WERI-Rb-1 (cell line): ENCODE results near the gene SPSB1.

Experiments
- DNase-seq: peaks from one replicate; pipeline ENCODE4 v3.0.0-alpha.2; 2020
- H3K27ac ChIP-seq: fragments of 250-450 bp; sonication (Bioruptor Pico); 2 replicates; pipeline ENCODE4 v1.5.1; 2020; ENCODE audit warnings: mild to moderate bottlenecking, moderate library complexity
- H3K27me3 ChIP-seq: fragments of 250-450 bp; sonication (Bioruptor Pico); 2 replicates; pipeline ENCODE4 v1.5.1; 2021; ENCODE audit warnings: mild to moderate bottlenecking, low read depth, moderate library complexity; ENCODE audit not compliant: insufficient read depth, severe bottlenecking
- H3K36me3 ChIP-seq: fragments of 250-450 bp; sonication (Bioruptor Pico); 2 replicates; pipeline ENCODE4 v1.5.1; 2020; ENCODE audit warnings: mild to moderate bottlenecking, moderate library complexity
- H3K4me3 ChIP-seq: 2 replicates; pipeline ENCODE4 v1.5.1; 2011; ENCODE audit warnings: low read depth, mild to moderate bottlenecking, control low read depth, low read length
- H3K9me3 ChIP-seq: fragments of 250-450 bp; sonication (Bioruptor Pico); 2 replicates; pipeline ENCODE4 v1.5.1; 2021; ENCODE audit warnings: mild to moderate bottlenecking, moderate library complexity; ENCODE audit not compliant: severe bottlenecking
- TF ChIP-seq, protein P1 (sequence below): IDR thresholded peaks from 2 replicates; pipeline ENCODE4 v1.5.1; 2011; ENCODE audit warnings: low read depth, mild to moderate bottlenecking, control low read depth, inconsistent platforms, low read length

Gene SPSB1

DNA sequence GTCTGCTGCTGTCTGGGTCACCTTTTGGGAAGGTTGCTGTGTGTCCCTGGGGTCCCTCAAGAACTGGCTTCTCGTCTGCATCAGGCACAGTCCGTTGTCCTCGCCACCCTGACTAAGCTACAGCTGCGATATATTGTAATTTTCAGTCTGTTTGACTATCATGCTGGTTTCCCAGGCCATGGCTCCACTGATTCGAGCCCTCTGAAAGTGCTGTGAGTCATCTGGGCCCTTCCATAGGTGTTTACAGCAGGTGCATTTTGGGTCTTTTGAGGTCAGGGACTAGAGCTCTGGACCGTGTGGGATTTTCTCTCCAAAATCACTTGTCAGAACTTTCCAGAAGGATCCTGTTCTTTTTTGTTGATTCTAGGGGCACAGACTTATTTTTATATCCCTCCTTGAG lies 52.8 kb downstream of the SPSB1 start:
- H3K27ac ChIP-seq, result no peak overlapping the region

DNA sequence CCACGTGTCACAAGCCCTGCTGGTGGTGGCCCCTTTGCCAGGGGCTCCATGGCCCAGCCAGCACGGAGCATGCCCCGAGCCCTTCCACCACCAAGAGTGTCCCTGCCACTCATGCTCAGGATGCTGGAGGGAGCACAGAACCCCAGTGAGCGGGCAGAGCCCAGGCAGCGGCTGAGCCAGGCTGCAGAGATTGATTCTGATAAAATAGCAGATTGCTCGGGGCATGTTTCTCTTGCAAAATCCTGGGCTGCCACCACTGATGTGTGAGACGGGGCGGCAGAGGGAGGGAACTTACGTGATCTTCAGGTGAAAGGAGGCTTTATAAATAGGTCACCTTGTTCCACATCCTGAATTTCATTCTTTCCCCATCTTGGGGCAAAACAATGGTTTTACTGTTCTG lies 53.2 kb downstream of the SPSB1 start:
- DNase-seq, result no peak
- TF ChIP-seq, protein P1, sequence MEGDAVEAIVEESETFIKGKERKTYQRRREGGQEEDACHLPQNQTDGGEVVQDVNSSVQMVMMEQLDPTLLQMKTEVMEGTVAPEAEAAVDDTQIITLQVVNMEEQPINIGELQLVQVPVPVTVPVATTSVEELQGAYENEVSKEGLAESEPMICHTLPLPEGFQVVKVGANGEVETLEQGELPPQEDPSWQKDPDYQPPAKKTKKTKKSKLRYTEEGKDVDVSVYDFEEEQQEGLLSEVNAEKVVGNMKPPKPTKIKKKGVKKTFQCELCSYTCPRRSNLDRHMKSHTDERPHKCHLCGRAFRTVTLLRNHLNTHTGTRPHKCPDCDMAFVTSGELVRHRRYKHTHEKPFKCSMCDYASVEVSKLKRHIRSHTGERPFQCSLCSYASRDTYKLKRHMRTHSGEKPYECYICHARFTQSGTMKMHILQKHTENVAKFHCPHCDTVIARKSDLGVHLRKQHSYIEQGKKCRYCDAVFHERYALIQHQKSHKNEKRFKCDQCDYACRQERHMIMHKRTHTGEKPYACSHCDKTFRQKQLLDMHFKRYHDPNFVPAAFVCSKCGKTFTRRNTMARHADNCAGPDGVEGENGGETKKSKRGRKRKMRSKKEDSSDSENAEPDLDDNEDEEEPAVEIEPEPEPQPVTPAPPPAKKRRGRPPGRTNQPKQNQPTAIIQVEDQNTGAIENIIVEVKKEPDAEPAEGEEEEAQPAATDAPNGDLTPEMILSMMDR, result no peak
- Histone ChIP-seq H3K27me3 (no peaks in the 10 kb centered on the region), H3K4me3 (no peak overlapping the region), H3K9me3 (peaks cover 7% of the 10 kb centered on the region), H3K36me3 (peaks cover 11% of the 10 kb centered on the region), H3K27ac (no peak overlapping the region)

More for the DNA sequence above, 52.8 kb downstream of the SPSB1 start:
- peaks cover 7% of the 10 kb centered on the region for H3K9me3 ChIP-seq
- no peak overlapping the region for H3K4me3 ChIP-seq
- no peak for DNase-seq
- TF ChIP-seq, protein P1, result no peak
- H3K27me3 ChIP-seq, result no peaks in the 10 kb centered on the region
- H3K36me3 ChIP-seq, result peaks cover 11% of the 10 kb centered on the region

DNA sequence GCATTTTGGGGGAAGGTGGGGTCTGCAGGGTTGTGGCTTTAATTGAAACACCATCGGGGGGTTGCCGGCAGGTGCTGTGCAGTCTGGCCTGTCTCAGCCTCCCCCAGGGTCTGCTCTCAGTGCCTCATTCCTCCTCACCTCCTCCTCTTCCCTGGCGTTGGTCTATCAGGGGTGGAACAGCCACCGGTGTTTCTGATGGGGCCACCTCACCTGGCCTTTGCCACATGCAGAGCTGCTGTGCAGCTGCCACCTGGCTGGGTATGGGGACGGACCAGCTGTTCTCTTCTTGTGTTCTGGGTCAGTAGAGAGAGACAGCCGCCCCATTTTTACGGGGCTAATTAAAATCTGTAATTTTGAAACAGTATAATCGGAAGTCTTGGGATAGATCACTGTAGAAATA lies 53.9 kb downstream of the SPSB1 start:
- no peak for DNase-seq
- H3K27me3 ChIP-seq, result no peaks in the 10 kb centered on the region
- H3K9me3 ChIP-seq, result peaks cover 7% of the 10 kb centered on the region
- no peak overlapping the region for H3K4me3 ChIP-seq
- TF ChIP-seq, protein P1, result no peak
- H3K36me3 ChIP-seq, result peaks cover 6% of the 10 kb centered on the region
- H3K27ac ChIP-seq, result no peak overlapping the region

DNA sequence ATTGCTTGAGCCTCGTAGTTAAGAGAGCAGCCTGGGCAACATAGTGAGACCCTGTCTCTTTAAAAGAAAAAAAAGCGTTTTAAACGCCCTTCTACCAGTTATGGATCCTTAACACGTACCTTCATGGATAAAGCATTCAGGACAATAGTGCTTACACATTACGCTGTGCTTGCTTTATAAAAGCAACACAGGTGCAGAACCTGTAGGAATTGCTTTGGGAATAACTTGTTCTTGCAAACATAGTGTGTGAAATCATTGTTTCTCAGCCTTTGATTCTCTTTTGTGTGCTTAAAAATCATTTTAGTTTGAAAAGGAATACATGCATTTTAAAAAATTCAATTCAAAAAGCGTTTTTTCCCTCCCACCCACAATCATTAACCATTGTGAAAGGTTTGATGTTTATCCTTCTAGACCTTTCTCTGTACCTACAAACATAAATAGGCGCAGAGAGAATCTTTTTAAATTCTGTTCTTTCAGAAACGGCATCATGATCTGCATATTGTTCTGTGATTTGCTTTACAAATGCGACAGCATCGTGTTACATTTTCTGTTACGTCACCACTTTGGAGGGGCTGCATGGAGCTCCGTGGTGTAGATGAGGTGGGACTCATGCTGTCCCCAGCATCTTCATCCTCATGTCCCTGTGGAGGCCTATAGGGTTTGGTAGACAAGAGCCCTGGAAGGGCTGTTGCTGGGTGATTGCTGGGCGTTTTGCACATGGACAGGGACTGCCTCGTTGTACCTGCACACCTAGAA lies 54.6 kb downstream of the SPSB1 start:
- no peak for DNase-seq
- no peak overlapping the region for H3K27ac ChIP-seq
- no peak overlapping the region for H3K4me3 ChIP-seq
- peaks cover 7% of the 10 kb centered on the region for H3K9me3 ChIP-seq
- TF ChIP-seq, protein P1, result no peak
- H3K27me3 ChIP-seq, result no peaks in the 10 kb centered on the region
- H3K36me3 ChIP-seq, result peaks cover 4% of the 10 kb centered on the region

DNA sequence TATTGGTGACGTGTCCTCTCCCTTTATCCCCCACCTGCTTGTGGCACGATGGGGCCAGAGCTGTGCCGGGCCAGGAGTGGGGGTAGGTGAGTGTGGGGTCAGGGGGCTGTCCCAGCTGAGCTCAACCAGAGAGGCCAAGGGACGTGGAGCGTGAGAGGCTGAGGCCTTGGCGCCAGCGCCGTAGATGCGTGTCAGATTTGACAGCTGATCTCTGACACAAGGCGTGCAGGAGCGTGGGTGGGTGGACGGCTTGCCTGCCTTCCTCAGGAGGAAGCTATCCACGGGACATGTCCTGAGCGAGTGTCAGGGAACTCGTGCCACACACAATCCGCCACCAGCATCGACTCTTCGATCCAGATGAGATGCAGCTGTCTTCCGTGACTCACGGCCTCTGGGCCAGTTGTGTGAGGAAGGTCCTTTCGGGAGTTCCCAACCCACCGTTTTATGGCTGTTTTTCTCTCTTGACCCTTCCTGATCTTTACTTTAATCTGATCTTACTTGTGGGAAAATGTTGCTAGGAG lies 56.7 kb downstream of the SPSB1 start:
- Histone ChIP-seq H3K27me3 (no peaks in the 10 kb centered on the region), H3K9me3 (no peaks in the 10 kb centered on the region), H3K4me3 (no peak overlapping the region), H3K27ac (peak overlapping the region; percentile 8; the same call in 1 of the 2 replicates), H3K36me3 (peaks cover 4% of the 10 kb centered on the region; the same call in 1 of the 2 replicates)
- DNase-seq, result no peak
- TF ChIP-seq, protein P1, result no peak
